ENCODE results near the gene PCNP. TPM values are rescaled to one million over a fixed set of nuclear protein-coding genes. Genes with fewer than 3 reads are reported as not detected.
"Not testable (repeated sequence)": the region's sequence is repeated elsewhere in the genome, so short reads cannot be mapped to it uniquely, and the experiment has no call there.

The PCNP gene
- total RNA-seq, 5 donors from 2014 or later (not counting 1 experiment from before 2014, with no cell fraction given) = 126 to 158 (median 151) TPM

GRCh38 chr3:101542957-101543356 is 31.0 kb upstream of the PCNP start:
- Histone ChIP-seq H3K27me3 (replicated peaks in 1 of 2; ENCODE audit: control insufficient read depth in 2 of 2, extremely low read depth in 1 of 2, insufficient read depth in 2 of 2, low read length in 1 of 2) (no peaks in the 10 kb centered on the region), H3K4me1 (ENCODE audit: control insufficient read depth in 1 of 2, extremely low read depth in 1 of 2, insufficient read depth in 2 of 2, low read length in 2 of 2) (peaks cover 12 to 20% of the 10 kb centered on the region in 2 experiments), H3K9me3 (no peaks in the 10 kb centered on the region), H3K27ac (ENCODE audit: low read length) (peak overlapping the region; percentile 67), H3K36me3 (ENCODE audit: control insufficient read depth in 2 of 2, extremely low read depth in 1 of 2, insufficient read depth in 1 of 2, low read length in 1 of 2) (no peaks in the 10 kb centered on the region), H3K4me3 (ENCODE audit: control insufficient read depth in 1 of 2, extremely low read depth in 1 of 2, low read length in 1 of 2) (no peak overlapping the region)
- Mint-ChIP-seq H3K36me3 (no peaks in the 10 kb centered on the region), H3K9me3 (peaks cover 0 to 5% (median 4%) of the 10 kb centered on the region in 3 donors), H3K27me3 (no peaks in the 10 kb centered on the region), H3K4me3 (peak overlapping the region; percentile 37 to 56 (median 55)), H3K27ac (peak overlapping the region; percentile 93 to 95), H3K4me1 (peaks cover 31 to 34% (median 33%) of the 10 kb centered on the region in 3 donors)
- ATAC-seq (replicated peaks in 1 of 4) (peak; percentile 74 to 92 (median 88)), DNase-seq (peak in 1 of 35 experiments; percentile 33)
- CTCF ChIA-PET = interaction anchor here (0.6 to 1.0 kb wide), 3 partner anchors 25 to 555 kb away, joined by 3 to 9 read pairs (median 6); no protein-coding TSS in a partner anchor
- POLR2A ChIA-PET = interaction anchor here (0.6 to 1.4 kb wide), 7 partner anchors 9 to 139 kb away, joined by 3 to 10 read pairs (median 4); no protein-coding TSS in a partner anchor

GRCh38 chr3:101544161-101544850 is 29.7 kb upstream of the PCNP start:
- H3K9me3 ChIP-seq = no peaks in the 10 kb centered on the region
- no peaks in the 10 kb centered on the region for H3K27me3 ChIP-seq (replicated peaks in 1 of 2; ENCODE audit: control insufficient read depth in 2 of 2, extremely low read depth in 1 of 2, insufficient read depth in 2 of 2, low read length in 1 of 2)
- ChIA-PET POLR2A (interaction anchor here (0.6 to 1.2 kb wide), 3 partner anchors 10 to 1538 kb away, joined by 4 to 10 read pairs (median 4); no protein-coding TSS in a partner anchor), CTCF (interaction anchor here (0.6 kb wide), 3 partner anchors 9 to 1582 kb away, joined by 3 to 5 read pairs (median 5); no protein-coding TSS in a partner anchor)
- WGBS (ENCODE audit: insufficient coverage) = no CpG with 5 or more reads among the region's 1 CpG
- no peaks in the 10 kb centered on the region for H3K36me3 ChIP-seq (ENCODE audit: control insufficient read depth in 2 of 2, extremely low read depth in 1 of 2, insufficient read depth in 1 of 2, low read length in 1 of 2)
- no peaks in the 10 kb centered on the region for H3K27me3 Mint-ChIP-seq
- H3K9me3 Mint-ChIP-seq = peaks cover 0 to 5% (median 0%) of the 10 kb centered on the region in 3 donors
- H3K36me3 Mint-ChIP-seq = no peaks in the 10 kb centered on the region
- H3K4me1 ChIP-seq (ENCODE audit: control insufficient read depth in 1 of 2, extremely low read depth in 1 of 2, insufficient read depth in 2 of 2, low read length in 2 of 2) = peaks cover 15 to 20% of the 10 kb centered on the region in 2 experiments
- H3K27ac Mint-ChIP-seq = peak overlapping the region; percentile 88 to 93
- ATAC-seq (replicated peaks in 1 of 4) (peak in 1 of 4 experiments; percentile 55), DNase-seq (peak in 1 of 35 experiments; percentile 22)
- H3K27ac ChIP-seq (ENCODE audit: low read length) = peak overlapping the region; percentile 67
- peaks cover 38 to 44% (median 43%) of the 10 kb centered on the region in 3 donors for H3K4me1 Mint-ChIP-seq
- H3K4me3 Mint-ChIP-seq = peak overlapping the region in 1 of 3 donors; percentile 55
- no peak overlapping the region for H3K4me3 ChIP-seq (ENCODE audit: control insufficient read depth in 1 of 2, extremely low read depth in 1 of 2, low read length in 1 of 2)

- Mint-ChIP-seq H3K27ac (peak overlapping the region; percentile 57 to 83), H3K4me3 (no peak overlapping the region), H3K9me3 (no peaks in the 10 kb centered on the region), H3K36me3 (no peaks in the 10 kb centered on the region), H3K27me3 (no peaks in the 10 kb centered on the region), H3K4me1 (peaks cover 18 to 27% (median 24%) of the 10 kb centered on the region in 3 donors)
- Histone ChIP-seq H3K4me3 (ENCODE audit: control insufficient read depth in 1 of 2, extremely low read depth in 1 of 2, low read length in 1 of 2) (no peak overlapping the region), H3K27ac (ENCODE audit: low read length) (no peak overlapping the region), H3K4me1 (ENCODE audit: control insufficient read depth in 1 of 2, extremely low read depth in 1 of 2, insufficient read depth in 2 of 2, low read length in 2 of 2) (peaks cover 4 to 10% of the 10 kb centered on the region in 2 experiments), H3K36me3 (ENCODE audit: control insufficient read depth in 2 of 2, extremely low read depth in 1 of 2, insufficient read depth in 1 of 2, low read length in 1 of 2) (no peaks in the 10 kb centered on the region), H3K9me3 (no peaks in the 10 kb centered on the region), H3K27me3 (replicated peaks in 1 of 2; ENCODE audit: control insufficient read depth in 2 of 2, extremely low read depth in 1 of 2, insufficient read depth in 2 of 2, low read length in 1 of 2) (peaks cover 0 to under 1% of the 10 kb centered on the region in 2 experiments)
- DNase-seq (no peak), ATAC-seq (replicated peaks in 1 of 4) (peak in 1 of 4 experiments; percentile 45)
- no CpG with 5 or more reads among the region's 2 CpGs for WGBS (ENCODE audit: insufficient coverage)
- POLR2A ChIA-PET = interaction anchor here (0.5 to 0.6 kb wide), 2 partner anchors 12 to 21 kb away, joined by 3 to 11 read pairs; no protein-coding TSS in a partner anchor
- CTCF ChIA-PET = interaction anchor here in 1 of 2 donors (0.9 kb wide), 1 partner anchor 25 kb away, joined by 3 read pairs; the partner anchor contains the start of gene PCNP
Measured at GRCh38 chr3:101548527-101549105, 25.4 kb upstream of the PCNP start.

GRCh38 chr3:101549473-101549872 is 24.5 kb upstream of the PCNP start:
- Mint-ChIP-seq H3K36me3 (no peaks in the 10 kb centered on the region), H3K9me3 (no peaks in the 10 kb centered on the region), H3K27ac (no peak overlapping the region), H3K4me3 (no peak overlapping the region), H3K4me1 (peaks cover 10 to 18% (median 15%) of the 10 kb centered on the region in 3 donors), H3K27me3 (no peaks in the 10 kb centered on the region)
- ChIA-PET CTCF (interaction anchor here in 1 of 2 donors (0.9 kb wide), 1 partner anchor 24 kb away, joined by 3 read pairs; the partner anchor contains the start of gene PCNP), POLR2A (no interaction called here)
- DNase-seq (no peak), ATAC-seq (replicated peaks in 1 of 4) (no peak)
- Histone ChIP-seq H3K4me3 (ENCODE audit: control insufficient read depth in 1 of 2, extremely low read depth in 1 of 2, low read length in 1 of 2) (no peak overlapping the region), H3K27me3 (replicated peaks in 1 of 2; ENCODE audit: control insufficient read depth in 2 of 2, extremely low read depth in 1 of 2, insufficient read depth in 2 of 2, low read length in 1 of 2) (peaks cover 0 to 3% of the 10 kb centered on the region in 2 experiments), H3K9me3 (no peaks in the 10 kb centered on the region), H3K27ac (ENCODE audit: low read length) (no peak overlapping the region), H3K4me1 (ENCODE audit: control insufficient read depth in 1 of 2, extremely low read depth in 1 of 2, insufficient read depth in 2 of 2, low read length in 2 of 2) (peaks cover 0 to 4% of the 10 kb centered on the region in 2 experiments), H3K36me3 (ENCODE audit: control insufficient read depth in 2 of 2, extremely low read depth in 1 of 2, insufficient read depth in 1 of 2, low read length in 1 of 2) (no peaks in the 10 kb centered on the region)
- WGBS (ENCODE audit: insufficient coverage) = no CpG with 5 or more reads among the region's 1 CpG

GRCh38 chr3:101551359-101552081 is 22.5 kb upstream of the PCNP start:
- POLR2A ChIA-PET; H3K27me3 ChIP-seq (replicated peaks in 1 of 2; ENCODE audit: control insufficient read depth in 2 of 2, extremely low read depth in 1 of 2, insufficient read depth in 2 of 2, low read length in 1 of 2); H3K27ac Mint-ChIP-seq; CTCF ChIA-PET; H3K4me3 ChIP-seq (ENCODE audit: control insufficient read depth in 1 of 2, extremely low read depth in 1 of 2, low read length in 1 of 2); ATAC-seq (replicated peaks in 1 of 4); H3K27ac ChIP-seq (ENCODE audit: low read length); H3K9me3 Mint-ChIP-seq; H3K36me3 ChIP-seq (ENCODE audit: control insufficient read depth in 2 of 2, extremely low read depth in 1 of 2, insufficient read depth in 1 of 2, low read length in 1 of 2); DNase-seq; H3K9me3 ChIP-seq; H3K36me3 Mint-ChIP-seq; H3K4me1 ChIP-seq (ENCODE audit: control insufficient read depth in 1 of 2, extremely low read depth in 1 of 2, insufficient read depth in 2 of 2, low read length in 2 of 2); H3K4me3 Mint-ChIP-seq; H3K27me3 Mint-ChIP-seq: not testable (repeated sequence)
- WGBS (ENCODE audit: insufficient coverage) = 96% methylated on average over 28 of the region's 50 CpGs
- H3K4me1 Mint-ChIP-seq = peaks cover 5 to 15% (median 12%) of the 10 kb centered on the region in 3 donors

- not testable (repeated sequence) for DNase-seq; H3K27ac Mint-ChIP-seq; H3K9me3 ChIP-seq; H3K27me3 Mint-ChIP-seq; H3K27ac ChIP-seq (ENCODE audit: low read length); H3K4me1 ChIP-seq (ENCODE audit: control insufficient read depth in 1 of 2, extremely low read depth in 1 of 2, insufficient read depth in 2 of 2, low read length in 2 of 2); ATAC-seq (replicated peaks in 1 of 4); H3K36me3 Mint-ChIP-seq; H3K9me3 Mint-ChIP-seq; H3K4me3 ChIP-seq (ENCODE audit: control insufficient read depth in 1 of 2, extremely low read depth in 1 of 2, low read length in 1 of 2); H3K4me1 Mint-ChIP-seq; H3K4me3 Mint-ChIP-seq; H3K36me3 ChIP-seq (ENCODE audit: control insufficient read depth in 2 of 2, extremely low read depth in 1 of 2, insufficient read depth in 1 of 2, low read length in 1 of 2); H3K27me3 ChIP-seq (replicated peaks in 1 of 2; ENCODE audit: control insufficient read depth in 2 of 2, extremely low read depth in 1 of 2, insufficient read depth in 2 of 2, low read length in 1 of 2)
- WGBS (ENCODE audit: insufficient coverage) = 86% methylated on average over 5 of the region's 5 CpGs
- CTCF ChIA-PET = interaction anchor here in 1 of 2 donors (1.1 kb wide), 1 partner anchor 8 kb away, joined by 3 read pairs; no protein-coding TSS in a partner anchor
- POLR2A ChIA-PET = interaction anchor here in 1 of 2 donors (0.6 kb wide), 1 partner anchor 12 kb away, joined by 3 read pairs; no protein-coding TSS in a partner anchor
Measured at GRCh38 chr3:101553381-101553780, 20.6 kb upstream of the PCNP start.
